Tibial artery (tissue), 4 donors: ENCODE measurements around the gene CSK.

ENCODE experiments used
- DNase-seq, 2 donors: peaks; one replicate each; pipeline ENCODE4 v3.0.0-alpha.2; 2019
- H3K27ac ChIP-seq, 2 donors: fragments of 200-600 bp; sonication (generic) in 1 of 2; 1 replicate in 1 of 2; 2 replicates in 1 of 2; pipeline ENCODE4 v1.5.1; 2018 to 2019; ENCODE audit warnings: mild to moderate bottlenecking in 1 of 2
- H3K27me3 ChIP-seq, 2 donors: fragments of 200-600 bp; sonication (generic) in 1 of 2; one replicate each; pipeline versions ENCODE4 v1.5.1 to v1.6.0; 2016 to 2019
- H3K36me3 ChIP-seq, 3 donors: fragments of 200-600 bp; sonication (generic) in 2 of 3; one replicate each; pipeline ENCODE4 v1.5.1; 2016 to 2019; ENCODE audit warnings: mild to moderate bottlenecking in 2 of 3
- H3K4me1 ChIP-seq, 4 donors: fragments of 200-600 bp; sonication (generic) in 2 of 4; 1 replicate in 3 of 4; 2 replicates in 1 of 4; pipeline ENCODE4 v1.5.1; 2016 to 2019
- H3K4me3 ChIP-seq, 2 donors: fragments of 200-600 bp; sonication (generic) in 1 of 2; 1 replicate in 1 of 2; 2 replicates in 1 of 2; pipeline ENCODE4 v1.5.1; 2018 to 2019; ENCODE audit warnings: mild to moderate bottlenecking in 2 of 2
- H3K9me3 ChIP-seq, 3 donors: fragments of 200-600 bp; sonication (generic) in 1 of 3; one replicate each; pipeline ENCODE4 v1.5.1; 2016 to 2019
- CTCF ChIP-seq, 2 experiments: fragments of 200-600 bp in 1 of 2; fragments of 450-650 bp in 1 of 2; IDR thresholded peaks; one replicate each; pipeline ENCODE4 v1.5.1; 2017 to 2019; ENCODE audit warnings: antibody characterized with exemption in 2 of 2, mild to moderate bottlenecking in 1 of 2, moderate library complexity in 1 of 2
- intact Hi-C: fragments of 100-400 bp; cut with DNase I; formaldehyde crosslinking; loops from one replicate; pipeline ENCODE4 v1.15.0; 2023; ENCODE audit warnings: low total_unique reads

The CSK gene

GRCh38 chr15:74746389-74746788, 35.5 kb upstream of the CSK start:
- H3K4me3 ChIP-seq = no peak overlapping the region
- TF ChIP-seq CTCF (IDR thresholded peaks at IDR 0.05) = no peak
- H3K27ac ChIP-seq = no peak overlapping the region
- DNase-seq = no peak
- H3K27me3 ChIP-seq = peaks cover 0 to 8% of the 10 kb centered on the region in 2 donors
- no peaks in the 10 kb centered on the region for H3K4me1 ChIP-seq
- intact Hi-C loops = no loop called here
- H3K36me3 ChIP-seq = no peaks in the 10 kb centered on the region
- H3K9me3 ChIP-seq = peaks cover 0 to 10% (median 7%) of the 10 kb centered on the region in 3 donors

- DNase-seq = no peak
- Histone ChIP-seq H3K27me3 (peaks cover 0 to 9% of the 10 kb centered on the region in 2 donors), H3K27ac (no peak within 1 kb of the TSS), H3K4me3 (no peak within 1 kb of the TSS), H3K4me1 (no peaks in the 10 kb centered on the region), H3K36me3 (no peaks in the 10 kb centered on the region), H3K9me3 (no peaks in the 10 kb centered on the region)
- intact Hi-C loops = no loop called here
- no peak for TF ChIP-seq CTCF (IDR thresholded peaks at IDR 0.05)
Measured at GRCh38 chr15:74748322-74748946, 33.4 kb upstream of the CSK start, which contains the start of gene CYP1A2. TSS of gene CYP1A2 (plus strand) at chr15:74748845. CDS start at chr15:74749739, 894 bp downstream.

DNA sequence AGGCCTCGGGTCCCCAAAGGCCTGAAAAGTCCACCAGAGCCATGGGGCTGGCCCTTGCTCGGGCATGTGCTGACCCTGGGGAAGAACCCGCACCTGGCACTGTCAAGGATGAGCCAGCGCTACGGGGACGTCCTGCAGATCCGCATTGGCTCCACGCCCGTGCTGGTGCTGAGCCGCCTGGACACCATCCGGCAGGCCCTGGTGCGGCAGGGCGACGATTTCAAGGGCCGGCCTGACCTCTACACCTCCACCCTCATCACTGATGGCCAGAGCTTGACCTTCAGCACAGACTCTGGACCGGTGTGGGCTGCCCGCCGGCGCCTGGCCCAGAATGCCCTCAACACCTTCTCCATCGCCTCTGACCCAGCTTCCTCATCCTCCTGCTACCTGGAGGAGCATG, 32.0 kb upstream of the CSK start:
- intact Hi-C loops = loop anchor here (5.0 kb wide), 1 partner anchor 353 kb away; no protein-coding TSS in a partner anchor
- Histone ChIP-seq H3K27ac (no peak overlapping the region), H3K4me3 (no peak overlapping the region), H3K9me3 (no peaks in the 10 kb centered on the region), H3K4me1 (no peaks in the 10 kb centered on the region), H3K27me3 (peaks cover 0 to 9% of the 10 kb centered on the region in 2 donors), H3K36me3 (no peaks in the 10 kb centered on the region)
- no peak for TF ChIP-seq CTCF (IDR thresholded peaks at IDR 0.05)
- DNase-seq = no peak

- no peaks in the 10 kb centered on the region for H3K4me1 ChIP-seq
- no peak for TF ChIP-seq CTCF (IDR thresholded peaks at IDR 0.05)
- H3K36me3 ChIP-seq = no peaks in the 10 kb centered on the region
- peaks cover 0 to 9% of the 10 kb centered on the region in 2 donors for H3K27me3 ChIP-seq
- intact Hi-C loops = loop anchor here (5.0 kb wide), 1 partner anchor 353 kb away; no protein-coding TSS in a partner anchor
- H3K4me3 ChIP-seq = no peak overlapping the region
- DNase-seq = no peak
- no peaks in the 10 kb centered on the region for H3K9me3 ChIP-seq
- H3K27ac ChIP-seq = no peak overlapping the region
Measured at GRCh38 chr15:74750751-74751150, 31.1 kb upstream of the CSK start.

DNA sequence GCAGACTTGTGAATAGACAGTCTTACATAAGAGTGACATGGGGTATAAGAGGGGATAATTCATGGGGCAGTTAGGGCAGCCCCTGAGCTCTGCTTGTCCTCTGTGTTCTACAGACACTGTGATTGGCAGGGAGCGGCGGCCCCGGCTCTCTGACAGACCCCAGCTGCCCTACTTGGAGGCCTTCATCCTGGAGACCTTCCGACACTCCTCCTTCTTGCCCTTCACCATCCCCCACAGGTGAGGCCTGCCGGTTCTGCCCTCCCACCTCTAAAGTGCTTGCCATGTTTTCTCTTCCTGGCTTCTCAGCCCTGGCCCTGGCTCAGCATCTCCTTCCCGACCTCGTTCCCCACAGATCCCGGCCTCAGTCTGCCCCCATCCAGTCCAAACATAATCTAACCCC, 29.9 kb upstream of the CSK start:
- intact Hi-C loops = loop anchor here (5.0 kb wide), 1 partner anchor 355 kb away; no protein-coding TSS in a partner anchor
- H3K27ac ChIP-seq = no peak overlapping the region
- H3K4me1 ChIP-seq = no peaks in the 10 kb centered on the region
- DNase-seq = no peak
- no peaks in the 10 kb centered on the region for H3K9me3 ChIP-seq
- TF ChIP-seq CTCF (IDR thresholded peaks at IDR 0.05) = no peak
- no peak overlapping the region for H3K4me3 ChIP-seq
- peaks cover 0 to 9% of the 10 kb centered on the region in 2 donors for H3K27me3 ChIP-seq
- H3K36me3 ChIP-seq = no peaks in the 10 kb centered on the region
